Measurements from ENCODE around the gene P4HB.

DNA sequence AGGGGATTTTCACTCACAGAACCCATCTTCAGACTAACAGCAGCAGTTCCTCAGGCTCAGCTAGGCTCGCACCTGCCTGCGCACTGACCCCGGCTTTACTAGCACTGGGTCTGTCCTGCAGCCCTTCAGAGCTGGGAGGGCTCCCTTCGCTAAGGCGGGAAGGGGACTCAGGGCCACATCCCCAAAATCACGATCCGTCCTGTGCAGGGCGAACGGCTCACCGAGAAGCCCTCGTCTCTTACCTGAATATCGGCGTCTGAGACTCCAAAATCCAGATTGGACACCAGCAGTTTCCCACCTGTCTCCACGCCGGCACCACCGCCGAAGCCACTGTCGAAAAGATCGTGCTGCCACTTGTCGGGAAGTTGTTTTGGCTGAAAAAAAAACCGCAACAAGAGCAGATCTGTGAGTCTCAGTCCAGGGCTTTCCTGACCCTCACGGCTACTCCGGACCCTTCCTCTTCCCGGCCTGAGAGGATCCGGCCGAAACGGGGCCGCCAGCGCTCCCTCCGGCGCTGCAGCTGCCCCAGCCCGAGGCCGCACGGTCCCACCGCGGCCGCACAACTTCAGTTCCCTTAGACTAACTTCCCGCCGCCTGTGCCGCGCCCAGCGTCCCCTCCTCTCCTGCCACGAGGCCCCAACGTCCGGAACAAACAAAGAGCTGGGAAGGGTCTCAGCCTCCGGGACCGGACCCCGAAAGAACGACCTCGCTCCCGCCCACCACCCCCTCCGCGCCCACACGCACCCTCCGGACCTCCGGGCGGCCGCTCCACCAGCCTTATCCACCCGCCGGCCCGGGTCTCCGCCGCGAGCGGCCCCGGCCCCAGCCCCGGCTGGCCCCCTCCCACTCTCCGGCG lies 30.3 kb upstream of the P4HB start:
- TF ChIP-seq EP300 (IDR thresholded peaks at IDR 0.05) (no peak), POLR2A (IDR thresholded peaks at IDR 0.05) (no peak)
- TF ChIP-seq, protein P1, sequence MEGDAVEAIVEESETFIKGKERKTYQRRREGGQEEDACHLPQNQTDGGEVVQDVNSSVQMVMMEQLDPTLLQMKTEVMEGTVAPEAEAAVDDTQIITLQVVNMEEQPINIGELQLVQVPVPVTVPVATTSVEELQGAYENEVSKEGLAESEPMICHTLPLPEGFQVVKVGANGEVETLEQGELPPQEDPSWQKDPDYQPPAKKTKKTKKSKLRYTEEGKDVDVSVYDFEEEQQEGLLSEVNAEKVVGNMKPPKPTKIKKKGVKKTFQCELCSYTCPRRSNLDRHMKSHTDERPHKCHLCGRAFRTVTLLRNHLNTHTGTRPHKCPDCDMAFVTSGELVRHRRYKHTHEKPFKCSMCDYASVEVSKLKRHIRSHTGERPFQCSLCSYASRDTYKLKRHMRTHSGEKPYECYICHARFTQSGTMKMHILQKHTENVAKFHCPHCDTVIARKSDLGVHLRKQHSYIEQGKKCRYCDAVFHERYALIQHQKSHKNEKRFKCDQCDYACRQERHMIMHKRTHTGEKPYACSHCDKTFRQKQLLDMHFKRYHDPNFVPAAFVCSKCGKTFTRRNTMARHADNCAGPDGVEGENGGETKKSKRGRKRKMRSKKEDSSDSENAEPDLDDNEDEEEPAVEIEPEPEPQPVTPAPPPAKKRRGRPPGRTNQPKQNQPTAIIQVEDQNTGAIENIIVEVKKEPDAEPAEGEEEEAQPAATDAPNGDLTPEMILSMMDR (IDR thresholded peaks at IDR 0.05): no peak

Measured in tibial nerve (tissue), 4 donors.